VCaP (cell line): Measurements from ENCODE around the gene PIGV.
A peak's percentile ranks its signal among the peaks of the same experiment; 100 is the strongest.

Experiments
- H3K27ac ChIP-seq: fragments of 450-650 bp; 2 replicates; pipeline ENCODE4 v1.5.1; 2017
- TF ChIP-seq, protein P1 (sequence below): fragments of 450-650 bp; conservative IDR thresholded peaks from 2 replicates; pipeline ENCODE4 v1.5.1; 2017; ENCODE audit warnings: mild to moderate bottlenecking, moderate library complexity

PIGV gene

DNA sequence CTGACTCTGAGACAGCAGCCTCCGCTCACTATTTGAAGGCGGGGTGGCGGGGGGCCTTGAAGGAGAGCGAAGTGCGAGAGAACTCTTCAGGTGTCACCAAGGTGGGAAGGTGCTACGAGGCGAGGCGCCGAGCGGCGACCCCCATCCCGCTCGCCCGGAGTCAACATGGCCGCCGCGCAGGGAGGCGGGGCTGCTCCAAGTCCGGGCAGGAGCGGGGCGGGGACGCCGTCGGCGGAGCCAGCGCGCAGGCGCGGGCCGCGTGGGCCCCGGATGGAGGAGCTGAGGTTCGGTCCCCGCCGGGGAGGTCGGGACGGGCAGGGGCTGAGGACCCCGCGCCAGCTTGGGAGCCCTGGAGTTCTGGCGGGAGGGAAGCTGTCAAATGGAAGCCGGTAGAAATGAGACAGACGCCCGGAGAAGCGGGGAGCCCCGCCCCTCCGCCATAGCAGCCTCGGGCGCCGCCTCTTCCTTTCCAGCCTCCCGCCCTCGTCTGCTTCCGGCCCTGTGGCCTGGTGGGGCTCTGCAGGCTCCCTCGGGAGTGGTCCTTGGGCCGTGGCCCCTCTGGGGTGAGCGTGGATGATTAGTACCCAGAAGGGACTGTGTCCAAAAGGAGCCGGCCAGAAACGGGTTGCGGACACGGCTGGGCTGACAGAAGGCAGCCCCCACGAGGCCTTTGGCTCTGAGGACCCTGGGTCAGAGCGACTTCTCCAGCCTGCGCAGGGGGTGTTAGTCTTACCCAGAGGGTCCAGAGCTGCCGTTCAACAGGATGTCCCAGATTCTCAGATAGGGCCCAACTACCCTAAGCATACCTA is at the start of gene PIGV:
PIGV (plus strand) TSS at position 245 of the 809 bp plus-strand sequence. CDS start 2,866 bp downstream, outside the sequence.
- TF ChIP-seq, protein P1, sequence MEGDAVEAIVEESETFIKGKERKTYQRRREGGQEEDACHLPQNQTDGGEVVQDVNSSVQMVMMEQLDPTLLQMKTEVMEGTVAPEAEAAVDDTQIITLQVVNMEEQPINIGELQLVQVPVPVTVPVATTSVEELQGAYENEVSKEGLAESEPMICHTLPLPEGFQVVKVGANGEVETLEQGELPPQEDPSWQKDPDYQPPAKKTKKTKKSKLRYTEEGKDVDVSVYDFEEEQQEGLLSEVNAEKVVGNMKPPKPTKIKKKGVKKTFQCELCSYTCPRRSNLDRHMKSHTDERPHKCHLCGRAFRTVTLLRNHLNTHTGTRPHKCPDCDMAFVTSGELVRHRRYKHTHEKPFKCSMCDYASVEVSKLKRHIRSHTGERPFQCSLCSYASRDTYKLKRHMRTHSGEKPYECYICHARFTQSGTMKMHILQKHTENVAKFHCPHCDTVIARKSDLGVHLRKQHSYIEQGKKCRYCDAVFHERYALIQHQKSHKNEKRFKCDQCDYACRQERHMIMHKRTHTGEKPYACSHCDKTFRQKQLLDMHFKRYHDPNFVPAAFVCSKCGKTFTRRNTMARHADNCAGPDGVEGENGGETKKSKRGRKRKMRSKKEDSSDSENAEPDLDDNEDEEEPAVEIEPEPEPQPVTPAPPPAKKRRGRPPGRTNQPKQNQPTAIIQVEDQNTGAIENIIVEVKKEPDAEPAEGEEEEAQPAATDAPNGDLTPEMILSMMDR, result no peak
- peak within 1 kb of the TSS; percentile 98 for H3K27ac ChIP-seq

DNA sequence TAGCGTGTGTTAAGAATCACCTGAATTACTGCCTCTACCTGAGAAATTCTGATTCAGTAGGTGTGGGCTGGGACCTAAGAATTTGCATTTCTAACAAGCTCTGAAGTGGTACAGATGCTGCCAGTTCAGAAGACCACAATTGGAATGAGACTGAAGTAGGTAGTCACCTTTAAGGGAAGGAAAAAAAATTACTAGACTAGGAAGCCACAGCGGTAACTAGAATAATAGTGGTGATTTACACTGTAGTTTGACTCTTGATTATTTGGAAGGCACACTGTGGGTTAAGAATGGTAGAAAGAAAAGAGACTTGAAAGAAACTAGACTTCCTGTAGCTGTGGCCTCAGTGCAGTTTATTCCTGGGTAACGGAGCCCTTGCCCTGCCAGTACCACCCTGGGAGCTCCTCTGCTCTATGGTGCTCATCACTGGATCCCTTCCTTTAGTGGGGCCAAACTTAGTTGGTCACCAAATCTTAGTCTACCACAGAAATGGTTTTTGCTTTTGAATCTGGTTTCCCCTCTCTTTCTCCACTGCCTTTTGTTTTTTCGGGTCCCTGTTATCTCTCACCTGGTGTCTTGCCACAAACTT is 48.3 kb upstream of the PIGV start:
- 0 out of 2 replicates have a peak overlapping the region, but pooled peaks have one; percentile 7 for H3K27ac ChIP-seq
- TF ChIP-seq, protein P1, result no peak

DNA sequence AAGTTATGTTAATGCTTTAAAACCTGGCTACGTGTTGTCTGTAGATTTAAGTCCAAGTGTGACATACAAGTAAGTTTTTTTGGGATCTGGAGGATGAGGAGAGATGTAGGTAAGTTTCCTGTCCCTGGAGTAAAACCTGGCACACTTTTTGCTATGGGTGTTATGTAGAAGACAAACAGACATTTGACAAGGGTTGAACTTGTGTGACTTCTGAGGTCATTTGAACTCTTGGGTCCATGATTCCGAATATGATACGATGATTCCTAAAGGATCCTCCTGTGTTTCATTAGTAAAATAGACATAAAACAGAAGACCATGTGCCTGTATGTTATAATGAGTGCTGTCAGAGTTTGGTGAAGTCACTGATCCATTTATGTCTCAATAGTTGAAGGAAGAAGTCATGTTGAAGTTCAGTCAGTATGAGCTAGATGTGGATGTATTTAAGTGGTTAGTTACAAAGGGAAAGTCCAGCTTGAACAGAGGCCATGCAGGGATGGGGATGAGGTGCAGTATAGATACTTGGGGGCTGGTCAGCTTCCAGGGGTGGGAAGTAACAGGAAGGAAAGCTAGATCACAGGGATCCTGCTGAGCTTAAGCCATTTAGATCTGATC is 47.6 kb upstream of the PIGV start:
- TF ChIP-seq, protein P1, result no peak
- H3K27ac ChIP-seq, result peak overlapping the region; percentile 8; the same call in 1 of the 2 replicates

DNA sequence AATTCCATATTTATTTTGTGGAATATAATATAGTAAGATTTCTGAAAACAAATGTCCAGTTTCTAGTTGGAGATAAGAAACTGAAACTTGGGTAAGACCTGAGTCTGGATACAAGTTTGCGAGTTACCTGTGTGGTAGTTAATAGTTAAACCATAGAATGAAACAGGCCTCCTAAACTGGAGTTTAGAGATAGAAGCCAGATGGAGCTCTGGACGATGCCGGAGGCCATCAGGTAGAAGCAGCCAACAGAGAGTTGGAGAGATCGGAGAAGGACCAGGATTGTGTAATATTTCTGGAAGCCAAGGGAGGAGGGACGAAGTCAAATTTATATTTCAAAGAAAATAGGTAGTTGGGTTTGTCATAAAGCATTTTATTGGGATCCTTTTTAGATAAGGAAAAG is 46.8 kb upstream of the PIGV start:
- TF ChIP-seq, protein P1, result no peak
- H3K27ac ChIP-seq, result peak overlapping the region; percentile 8; the same call in 1 of the 2 replicates

DNA sequence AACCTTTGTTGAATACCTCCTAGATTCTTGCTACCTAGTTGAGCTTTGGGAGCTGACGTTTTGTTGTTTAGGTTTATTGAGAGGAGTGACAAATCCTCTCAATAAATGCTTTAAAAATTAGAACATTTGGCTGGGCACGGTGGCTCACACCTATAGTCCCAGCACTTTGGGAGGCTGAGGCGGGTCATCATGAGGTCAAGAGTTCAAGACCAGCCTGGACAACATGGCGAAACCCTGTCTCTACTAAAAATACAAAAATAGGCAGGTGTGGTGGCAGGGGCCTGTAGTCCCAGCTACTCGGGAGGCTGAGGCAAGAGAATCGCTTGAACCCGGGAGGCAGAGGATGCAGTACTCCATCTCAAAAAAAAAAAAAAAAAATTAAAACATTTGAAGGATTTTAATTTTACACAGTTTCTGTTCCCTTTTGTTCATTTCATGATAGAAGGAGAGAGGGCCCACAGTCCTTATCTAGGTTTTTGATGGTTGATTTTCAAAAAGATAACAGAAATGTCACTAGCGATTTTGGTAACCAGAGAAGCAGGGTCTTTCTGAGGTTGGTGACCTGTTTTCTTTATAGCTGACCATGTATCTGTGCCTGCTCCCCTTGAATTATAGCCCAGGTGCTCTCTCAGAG is 44.2 kb upstream of the PIGV start:
- TF ChIP-seq, protein P1, result no peak
- no peak overlapping the region for H3K27ac ChIP-seq

DNA sequence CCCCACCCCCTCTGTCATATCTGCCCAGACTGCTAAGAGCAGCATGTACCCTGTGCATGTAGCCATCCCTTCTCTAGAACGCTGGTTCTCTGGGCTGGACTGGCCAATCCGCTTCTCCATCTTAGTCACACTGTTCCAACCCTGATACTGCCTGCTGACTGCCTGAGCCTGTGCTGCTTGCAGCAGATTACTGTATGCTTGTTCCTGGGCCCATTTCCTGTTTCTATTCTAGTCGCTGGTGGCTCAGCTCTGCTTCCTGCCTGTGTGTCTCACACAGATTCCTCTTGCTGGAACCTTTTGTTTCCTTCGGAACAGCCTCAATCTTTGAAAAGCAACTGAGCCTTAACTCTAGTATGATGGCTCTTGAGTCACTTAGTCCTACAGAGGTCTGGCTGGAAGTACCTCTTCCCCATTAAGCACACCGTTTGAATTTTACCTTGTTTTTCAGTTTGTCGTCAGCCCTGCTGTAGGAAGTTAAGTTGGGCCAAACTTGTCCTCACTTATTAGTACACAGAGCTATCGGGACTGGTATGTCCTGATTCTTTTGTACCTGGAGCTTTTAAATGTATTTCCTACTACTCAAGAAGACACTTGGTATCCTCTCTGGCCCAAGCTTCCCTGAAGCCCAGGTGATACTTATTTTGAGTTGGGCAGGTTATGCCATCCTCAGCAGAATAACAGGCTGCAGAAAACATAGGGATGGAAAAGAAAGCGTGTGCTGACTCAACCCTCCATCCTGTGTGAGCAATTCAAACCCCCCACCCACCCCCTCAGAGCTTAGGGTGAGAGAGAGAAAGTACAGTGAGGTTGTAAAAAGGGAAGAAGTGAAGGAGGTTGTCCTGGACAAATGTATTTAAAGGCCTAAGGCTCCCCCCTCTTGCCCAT is 43.4 kb upstream of the PIGV start:
- no peak overlapping the region for H3K27ac ChIP-seq
- TF ChIP-seq, protein P1, result no peak
